HL-60 (cell line): ENCODE results near the gene CHCHD10.

Source experiments
- POLR2AphosphoS5 ChIP-seq: IDR thresholded peaks from 2 replicates; pipeline ENCODE4 v1.6.1; 2012; ENCODE audit warnings: low read depth
- TF ChIP-seq, protein P1 (sequence below): IDR thresholded peaks from one replicate; pipeline ENCODE4 v1.5.1; 2011; ENCODE audit warnings: low read length, control low read depth, inconsistent platforms; ENCODE audit not compliant: insufficient read depth

DNA sequence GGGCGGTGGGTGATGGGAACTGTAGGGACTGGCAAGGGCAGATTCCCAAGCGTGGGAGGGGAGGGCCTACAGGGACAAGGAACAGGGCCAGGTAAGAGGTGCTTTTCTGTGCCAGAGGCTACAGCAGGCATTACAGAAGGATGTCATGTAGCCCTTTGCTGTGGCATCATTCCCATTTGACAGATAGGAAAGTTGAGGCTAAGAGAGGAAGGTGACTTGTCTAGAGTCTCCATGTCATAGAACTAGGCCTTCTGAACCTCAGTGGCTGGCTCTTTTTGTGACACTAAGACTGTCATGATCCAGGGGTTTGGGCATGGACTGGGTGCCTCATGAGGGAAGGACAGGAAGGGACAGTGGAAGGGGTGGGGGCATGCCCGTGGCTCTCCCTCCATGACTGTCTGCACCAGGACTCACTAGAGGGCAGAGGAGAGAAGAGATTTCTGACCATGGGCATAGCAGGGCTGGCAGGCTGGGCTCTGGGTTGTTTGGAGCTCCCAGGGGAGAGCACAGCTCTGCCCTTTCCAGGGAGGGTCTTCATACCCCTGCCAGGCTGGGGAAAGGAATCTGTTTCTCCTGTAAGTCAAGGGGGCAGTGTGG, 8.1 kb upstream of the CHCHD10 start:
- no peak for TF ChIP-seq POLR2AphosphoS5
- TF ChIP-seq, protein P1, sequence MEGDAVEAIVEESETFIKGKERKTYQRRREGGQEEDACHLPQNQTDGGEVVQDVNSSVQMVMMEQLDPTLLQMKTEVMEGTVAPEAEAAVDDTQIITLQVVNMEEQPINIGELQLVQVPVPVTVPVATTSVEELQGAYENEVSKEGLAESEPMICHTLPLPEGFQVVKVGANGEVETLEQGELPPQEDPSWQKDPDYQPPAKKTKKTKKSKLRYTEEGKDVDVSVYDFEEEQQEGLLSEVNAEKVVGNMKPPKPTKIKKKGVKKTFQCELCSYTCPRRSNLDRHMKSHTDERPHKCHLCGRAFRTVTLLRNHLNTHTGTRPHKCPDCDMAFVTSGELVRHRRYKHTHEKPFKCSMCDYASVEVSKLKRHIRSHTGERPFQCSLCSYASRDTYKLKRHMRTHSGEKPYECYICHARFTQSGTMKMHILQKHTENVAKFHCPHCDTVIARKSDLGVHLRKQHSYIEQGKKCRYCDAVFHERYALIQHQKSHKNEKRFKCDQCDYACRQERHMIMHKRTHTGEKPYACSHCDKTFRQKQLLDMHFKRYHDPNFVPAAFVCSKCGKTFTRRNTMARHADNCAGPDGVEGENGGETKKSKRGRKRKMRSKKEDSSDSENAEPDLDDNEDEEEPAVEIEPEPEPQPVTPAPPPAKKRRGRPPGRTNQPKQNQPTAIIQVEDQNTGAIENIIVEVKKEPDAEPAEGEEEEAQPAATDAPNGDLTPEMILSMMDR = no peak
